GM12891 (cell line): ENCODE results near the gene SLC13A3.

Experiments
- DNase-seq: peaks from one replicate; pipeline ENCODE4 v3.0.0; 2011; ENCODE audit warnings: low spot score; ENCODE audit not compliant: insufficient read length
- FAIRE-seq: peaks from 2 replicates; lab custom pipeline; 2011; peaks lifted over from hg19 to GRCh38; lab: Jason Lieb, UNC
- PAX5 ChIP-seq: IDR thresholded peaks from 2 replicates; pipeline ENCODE4 v1.6.1; 2011; ENCODE audit warnings: low read length, moderate library complexity, mild to moderate bottlenecking; ENCODE audit not compliant: insufficient read depth, severe bottlenecking
- POLR2A ChIP-seq: IDR thresholded peaks from 2 replicates; pipeline ENCODE4 v1.6.1; 2011; ENCODE audit warnings: low read depth, low read length, control low read depth
- POLR2AphosphoS5 ChIP-seq: IDR thresholded peaks from 2 replicates; pipeline ENCODE4 v1.6.1; 2011; ENCODE audit warnings: low read depth, low read length, control low read depth
- POU2F2 ChIP-seq: IDR thresholded peaks from 2 replicates; pipeline ENCODE4 v1.6.1; 2011; ENCODE audit warnings: low read depth, mild to moderate bottlenecking, control low read depth, low read length, moderate library complexity
- SPI1 ChIP-seq: IDR thresholded peaks from 2 replicates; pipeline ENCODE4 v1.6.1; 2011; ENCODE audit warnings: low read depth, low read length, control low read depth
- TAF1 ChIP-seq: IDR thresholded peaks from 2 replicates; pipeline ENCODE4 v1.6.1; 2011; ENCODE audit warnings: low read depth, low read length, control low read depth

Gene SLC13A3

DNA sequence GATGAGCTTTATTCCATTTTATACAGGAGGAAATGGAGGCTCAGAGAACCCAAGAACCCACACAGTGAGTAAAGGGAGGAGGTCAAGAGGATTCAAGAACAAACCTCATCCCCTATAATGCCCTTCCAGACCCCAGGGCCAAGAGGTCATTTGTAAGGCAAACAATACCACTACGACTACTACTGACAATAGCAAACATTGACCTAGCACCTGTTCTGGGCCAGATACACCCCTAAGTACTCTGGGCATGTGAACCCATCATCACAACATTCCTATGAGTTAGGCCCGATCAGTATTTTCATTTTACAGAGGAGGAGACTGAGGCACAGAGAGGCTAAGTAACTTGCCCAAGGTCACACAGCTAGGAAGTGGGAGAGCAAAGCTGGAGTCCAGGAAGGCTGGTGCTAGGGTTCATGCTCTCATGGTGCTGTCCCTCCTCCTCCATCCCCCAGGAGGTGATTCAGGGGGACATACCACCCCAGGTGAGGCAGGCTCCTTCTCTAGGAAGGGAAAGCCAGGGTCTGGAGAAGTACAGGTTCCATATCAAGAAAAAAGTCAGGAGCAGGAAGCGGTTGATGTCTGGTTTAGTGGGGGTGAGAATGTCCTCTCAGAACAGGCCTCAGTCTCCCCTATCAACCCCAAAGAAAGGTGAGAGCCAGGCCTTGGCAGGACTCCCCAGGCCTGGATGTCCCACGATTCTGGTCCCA is 13.7 kb downstream of the SLC13A3 start:
- FAIRE-seq, result no peak
- DNase-seq, result no peak
- TF ChIP-seq POLR2A, result no peak
- no peak for TF ChIP-seq TAF1
- no peak for TF ChIP-seq PAX5
- TF ChIP-seq SPI1, result no peak
- TF ChIP-seq POU2F2, result no peak
- TF ChIP-seq POLR2AphosphoS5, result no peak

DNA sequence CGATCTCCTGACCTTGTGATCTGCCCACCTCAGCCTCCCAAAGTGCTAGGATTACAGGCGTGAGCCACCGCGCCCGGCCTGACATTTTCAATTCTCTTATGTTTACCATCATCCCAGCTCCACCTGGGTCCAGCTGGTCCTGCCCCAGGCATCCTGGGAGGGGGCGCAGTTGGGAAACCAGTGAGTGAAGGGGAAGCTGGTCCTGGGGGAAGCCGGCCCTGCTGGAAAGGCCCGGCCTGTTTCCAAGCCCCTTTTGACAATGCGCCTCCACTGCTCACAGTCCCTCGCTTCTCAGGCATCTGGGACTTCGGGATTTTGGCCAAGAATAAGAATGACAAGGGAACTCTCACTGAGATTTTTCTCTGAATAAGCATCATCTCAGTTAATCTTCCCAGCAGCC is 14.2 kb downstream of the SLC13A3 start:
- no peak for TF ChIP-seq TAF1
- no peak for TF ChIP-seq POLR2AphosphoS5
- TF ChIP-seq POU2F2, result no peak
- TF ChIP-seq PAX5, result no peak
- no peak for TF ChIP-seq SPI1
- no peak for TF ChIP-seq POLR2A
- no peak for FAIRE-seq

DNA sequence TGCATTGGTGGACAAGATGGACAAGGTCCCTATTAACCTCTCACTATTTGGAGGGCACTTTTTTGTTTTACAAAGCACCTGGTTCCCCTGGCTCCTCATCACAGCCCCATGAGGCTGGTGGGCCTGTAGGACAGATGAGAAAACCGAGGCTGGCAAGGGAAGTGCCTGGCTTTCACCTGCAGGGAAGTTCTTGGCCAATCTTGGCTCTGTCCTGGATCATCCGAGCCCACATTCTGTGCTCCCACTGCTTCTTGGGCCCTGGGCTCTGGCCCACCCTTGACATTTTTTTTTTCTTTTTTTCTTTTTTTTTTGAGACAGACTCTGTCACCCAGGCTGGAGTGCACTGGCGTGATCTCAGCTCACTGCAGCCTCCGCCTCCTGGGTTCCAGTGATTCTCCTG is 14.7 kb downstream of the SLC13A3 start:
- no peak for FAIRE-seq
- TF ChIP-seq POLR2AphosphoS5, result no peak
- no peak for TF ChIP-seq TAF1
- no peak for TF ChIP-seq SPI1
- TF ChIP-seq POLR2A, result no peak
- TF ChIP-seq POU2F2, result no peak
- TF ChIP-seq PAX5, result no peak

More for the DNA sequence above, 14.2 kb downstream of the SLC13A3 start:
- no peak for DNase-seq

DNA sequence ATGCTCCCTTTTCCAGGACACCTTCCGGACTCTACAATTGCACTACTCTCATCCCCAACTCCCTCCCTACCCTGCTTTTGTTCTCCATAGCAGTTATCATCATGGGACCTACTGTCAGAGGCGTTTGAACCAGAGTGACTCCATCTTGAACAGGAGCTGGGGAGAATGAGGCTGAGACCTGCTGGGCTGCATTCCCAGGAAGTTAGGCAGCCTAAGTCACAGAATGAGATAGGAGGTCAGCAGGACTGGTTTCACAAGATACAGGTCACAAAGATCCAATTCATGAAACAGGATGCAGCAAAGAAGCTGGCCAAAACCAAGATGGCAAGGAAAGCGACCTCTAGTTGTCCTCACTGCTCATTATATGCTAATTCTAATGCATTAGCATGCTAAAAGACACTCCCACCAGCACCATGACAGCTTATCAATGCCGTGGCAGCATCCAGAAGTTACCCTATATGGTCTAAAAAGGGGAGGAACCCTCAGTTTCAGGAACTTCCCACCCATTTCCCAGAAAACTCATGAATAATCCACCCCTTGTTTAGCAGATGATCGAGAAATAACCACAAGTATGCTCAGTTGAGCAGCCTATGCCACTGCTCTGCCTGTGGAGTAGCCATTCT is 15.6 kb downstream of the SLC13A3 start:
- no peak for DNase-seq
- no peak for TF ChIP-seq TAF1
- no peak for TF ChIP-seq SPI1
- FAIRE-seq, result no peak

More for the DNA sequence above, 14.7 kb downstream of the SLC13A3 start:
- no peak for DNase-seq

DNA sequence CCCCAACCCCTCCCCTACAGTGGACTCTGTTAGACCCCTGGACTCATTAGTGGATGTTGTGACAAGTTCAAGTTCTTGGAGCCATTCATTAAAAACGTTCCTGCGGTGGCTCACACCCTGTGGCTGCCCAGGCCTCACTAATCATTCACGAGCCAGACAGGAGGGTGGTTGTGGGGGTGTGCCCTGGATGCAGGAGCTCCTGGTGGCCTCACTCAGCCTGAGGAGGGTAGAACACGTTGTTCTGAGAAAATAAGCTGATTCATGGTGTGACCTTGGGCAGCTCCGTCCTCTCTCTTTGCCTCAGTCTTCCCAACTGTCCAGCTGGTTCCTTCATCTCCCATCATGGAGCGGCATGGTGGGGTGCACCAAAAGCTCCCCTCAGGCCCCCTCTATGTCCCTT is 16.7 kb downstream of the SLC13A3 start:
- TF ChIP-seq POU2F2, result no peak
- TF ChIP-seq SPI1, result no peak
- TF ChIP-seq TAF1, result no peak
- TF ChIP-seq PAX5, result no peak
- no peak for TF ChIP-seq POLR2A
- DNase-seq (no peak), FAIRE-seq (no peak)

DNA sequence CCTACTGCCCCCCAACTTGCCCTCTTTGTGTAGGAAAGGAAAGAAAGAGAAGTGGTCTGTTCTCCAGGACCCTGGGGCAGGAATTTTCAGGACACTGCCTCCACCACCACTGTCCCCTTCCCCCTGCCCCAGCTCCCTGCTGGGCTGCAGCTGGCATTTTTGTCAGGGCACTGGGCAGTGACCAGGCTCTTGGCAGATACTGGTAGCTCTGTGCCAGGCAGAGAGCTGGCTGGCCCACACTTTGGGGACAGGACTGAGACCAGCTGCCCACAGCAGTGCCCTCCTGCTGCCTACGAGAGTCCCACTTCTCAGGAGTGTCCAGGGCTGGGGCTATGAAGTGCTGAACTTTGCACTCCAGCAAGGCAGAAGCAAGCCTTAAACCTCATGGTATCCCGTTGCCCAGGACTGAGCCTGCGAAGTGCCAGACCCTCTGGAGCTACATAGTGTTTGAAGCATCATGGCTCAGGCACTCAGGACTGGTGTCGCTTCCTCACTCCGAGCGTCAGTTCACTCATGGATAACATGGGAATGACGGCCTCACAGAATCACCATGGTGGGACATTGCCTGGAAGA is 19.3 kb downstream of the SLC13A3 start:
- FAIRE-seq (no peak), DNase-seq (no peak)
- no peak for TF ChIP-seq SPI1
- TF ChIP-seq POLR2A, result no peak
- no peak for TF ChIP-seq POLR2AphosphoS5
- no peak for TF ChIP-seq POU2F2
- TF ChIP-seq PAX5, result no peak
- TF ChIP-seq TAF1, result no peak

DNA sequence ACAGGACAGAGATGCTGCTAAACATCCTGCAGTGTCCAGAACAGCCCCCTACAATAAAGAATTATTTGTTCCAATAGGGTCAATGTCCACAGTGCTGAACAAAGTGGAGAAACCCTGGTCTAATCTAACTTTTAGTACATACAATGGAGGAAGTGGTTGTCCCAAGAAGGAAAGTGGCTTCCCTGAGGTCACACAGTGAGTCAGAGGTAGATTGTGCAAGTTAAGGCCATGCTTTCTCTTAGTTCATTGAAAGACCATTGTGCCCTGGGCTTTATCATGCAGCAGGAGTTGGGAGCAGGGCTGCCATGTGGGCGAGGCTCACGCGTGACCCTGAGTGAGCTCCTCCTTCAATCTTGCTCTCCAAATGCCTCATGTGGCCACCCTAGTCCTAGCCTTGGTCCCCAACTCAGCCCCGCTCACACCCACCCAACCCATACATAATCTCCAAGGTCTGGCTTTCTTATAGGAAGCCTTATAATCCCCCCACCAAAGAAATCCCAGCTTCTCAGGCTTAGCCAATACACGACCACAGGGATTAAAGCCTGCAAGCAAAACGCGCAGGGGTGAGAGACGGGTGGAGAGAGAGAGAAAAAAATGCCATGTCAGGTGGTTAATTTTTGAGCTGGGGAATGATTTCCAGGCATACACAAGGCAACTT is 19.9 kb downstream of the SLC13A3 start:
- TF ChIP-seq POLR2AphosphoS5, result no peak
- no peak for TF ChIP-seq SPI1
- no peak for TF ChIP-seq POU2F2
- no peak for TF ChIP-seq TAF1
- no peak for TF ChIP-seq POLR2A
- TF ChIP-seq PAX5, result no peak
- FAIRE-seq (no peak), DNase-seq (no peak)

DNA sequence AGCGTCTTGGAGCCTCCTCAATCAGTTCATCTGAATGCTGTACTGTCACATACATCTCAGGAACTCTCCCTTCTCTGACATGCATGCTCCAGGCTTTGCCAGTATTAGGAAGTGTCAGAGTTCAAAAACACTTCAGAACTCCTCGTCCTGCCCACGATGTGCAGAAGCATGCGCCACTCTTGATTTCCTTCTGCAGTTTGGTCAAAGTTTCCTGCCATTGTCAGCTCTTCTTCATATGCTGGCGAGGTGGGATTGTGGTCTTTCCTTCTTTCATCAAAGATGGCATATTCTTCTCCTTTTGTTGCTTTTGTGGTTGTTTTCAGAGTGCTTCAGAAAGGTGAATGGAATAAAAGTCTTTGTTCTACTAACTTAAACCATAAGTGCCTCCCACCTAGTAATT is 21.0 kb downstream of the SLC13A3 start:
- no peak for FAIRE-seq

DNA sequence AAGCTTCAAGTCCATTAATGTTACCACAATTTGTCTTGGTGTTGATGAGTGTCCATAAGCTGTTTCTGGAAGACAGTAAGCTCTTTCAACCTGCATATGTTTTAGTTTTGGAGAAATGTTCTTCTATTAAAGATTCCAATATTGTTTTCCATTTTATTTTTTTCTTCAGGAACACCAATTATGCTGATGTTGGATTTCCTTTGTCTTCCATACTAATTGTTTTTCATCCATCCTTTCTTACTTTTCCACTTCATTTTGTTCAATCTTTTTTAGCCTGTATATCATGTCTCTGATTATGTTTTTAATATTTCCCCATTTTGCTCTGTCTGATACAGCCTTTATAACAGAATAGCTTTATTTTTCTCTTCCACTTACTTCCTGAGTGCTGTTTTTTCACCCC is 21.9 kb downstream of the SLC13A3 start:
- FAIRE-seq, result no peak
- no peak for DNase-seq
- TF ChIP-seq POU2F2 (no peak), TAF1 (no peak), SPI1 (no peak), POLR2AphosphoS5 (no peak), PAX5 (no peak), POLR2A (no peak)

More for the DNA sequence above, 21.0 kb downstream of the SLC13A3 start:
- TF ChIP-seq POU2F2, result no peak
- TF ChIP-seq POLR2A, result no peak
- no peak for TF ChIP-seq POLR2AphosphoS5
- TF ChIP-seq TAF1, result no peak
- TF ChIP-seq PAX5, result no peak
- no peak for TF ChIP-seq SPI1
- DNase-seq, result no peak
